HFF-Myc (cell line): ENCODE data around the gene LEMD1.

ENCODE experiments used
- DNase-seq: peaks from one replicate; pipeline ENCODE4 v3.0.0-alpha.2; 2011; ENCODE audit warnings: low read depth; ENCODE audit errors: extremely low read depth
- H3K4me3 ChIP-seq: replicated peaks from 2 replicates; pipeline ENCODE4 v1.5.1; 2011; ENCODE audit warnings: low read depth, mild to moderate bottlenecking, control low read depth, low read length
- CTCF ChIP-seq: IDR thresholded peaks from 2 replicates; pipeline ENCODE4 v1.5.1; 2012; ENCODE audit warnings: mild to moderate bottlenecking, low read depth, low read length, control low read depth; ENCODE audit errors: missing control alignments

LEMD1 gene

GRCh38 chr1:205332015-205332791 lies 89.7 kb downstream of the LEMD1 start:
- DNase-seq: no peak
- TF ChIP-seq CTCF: no peak
- H3K4me3 ChIP-seq: no peak overlapping the region
